GM12801 (cell line): ENCODE results near the gene SPRR2E.

Experiments
- TF ChIP-seq, protein P1 (sequence below): IDR thresholded peaks from one replicate; pipeline ENCODE4 v1.5.1; 2011; ENCODE audit warnings: control low read depth; ENCODE audit not compliant: insufficient read length; ENCODE audit errors: extremely low read depth

SPRR2E gene

DNA sequence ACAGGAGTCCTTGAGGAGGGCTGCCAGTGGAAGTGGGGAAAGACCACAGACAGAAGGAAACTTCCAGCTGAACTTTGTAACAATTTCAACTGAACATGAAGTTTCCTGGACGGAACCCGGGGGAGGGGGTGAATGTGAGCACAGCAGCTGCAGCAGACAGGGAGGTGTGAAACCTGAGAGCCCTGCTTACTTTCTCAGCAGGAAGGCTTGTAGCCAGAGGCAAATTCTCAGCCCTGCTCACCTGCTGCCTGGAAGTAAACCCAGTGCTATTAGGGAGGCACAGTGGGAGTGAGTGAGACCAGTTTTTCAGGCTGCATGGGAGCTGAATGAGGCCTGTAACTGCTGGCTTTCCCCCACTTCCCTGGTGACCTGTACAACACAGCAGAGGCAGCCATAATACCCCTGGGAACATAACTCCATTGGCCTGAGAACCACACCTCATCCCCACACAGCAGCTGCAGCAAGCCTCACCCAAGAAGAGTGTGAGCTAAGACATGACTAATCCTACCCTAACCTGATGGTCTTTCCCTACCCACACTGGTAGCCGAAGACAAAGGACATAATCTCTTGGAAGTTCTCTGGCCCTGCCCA is 28.6 kb upstream of the SPRR2E start:
- TF ChIP-seq, protein P1, sequence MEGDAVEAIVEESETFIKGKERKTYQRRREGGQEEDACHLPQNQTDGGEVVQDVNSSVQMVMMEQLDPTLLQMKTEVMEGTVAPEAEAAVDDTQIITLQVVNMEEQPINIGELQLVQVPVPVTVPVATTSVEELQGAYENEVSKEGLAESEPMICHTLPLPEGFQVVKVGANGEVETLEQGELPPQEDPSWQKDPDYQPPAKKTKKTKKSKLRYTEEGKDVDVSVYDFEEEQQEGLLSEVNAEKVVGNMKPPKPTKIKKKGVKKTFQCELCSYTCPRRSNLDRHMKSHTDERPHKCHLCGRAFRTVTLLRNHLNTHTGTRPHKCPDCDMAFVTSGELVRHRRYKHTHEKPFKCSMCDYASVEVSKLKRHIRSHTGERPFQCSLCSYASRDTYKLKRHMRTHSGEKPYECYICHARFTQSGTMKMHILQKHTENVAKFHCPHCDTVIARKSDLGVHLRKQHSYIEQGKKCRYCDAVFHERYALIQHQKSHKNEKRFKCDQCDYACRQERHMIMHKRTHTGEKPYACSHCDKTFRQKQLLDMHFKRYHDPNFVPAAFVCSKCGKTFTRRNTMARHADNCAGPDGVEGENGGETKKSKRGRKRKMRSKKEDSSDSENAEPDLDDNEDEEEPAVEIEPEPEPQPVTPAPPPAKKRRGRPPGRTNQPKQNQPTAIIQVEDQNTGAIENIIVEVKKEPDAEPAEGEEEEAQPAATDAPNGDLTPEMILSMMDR, result no peak

GRCh38 chr1:153120945-153121344 is 26.6 kb upstream of the SPRR2E start:
- TF ChIP-seq, protein P1, result no peak

GRCh38 chr1:153119491-153119971 is 25.2 kb upstream of the SPRR2E start:
- TF ChIP-seq, protein P1, result no peak

DNA sequence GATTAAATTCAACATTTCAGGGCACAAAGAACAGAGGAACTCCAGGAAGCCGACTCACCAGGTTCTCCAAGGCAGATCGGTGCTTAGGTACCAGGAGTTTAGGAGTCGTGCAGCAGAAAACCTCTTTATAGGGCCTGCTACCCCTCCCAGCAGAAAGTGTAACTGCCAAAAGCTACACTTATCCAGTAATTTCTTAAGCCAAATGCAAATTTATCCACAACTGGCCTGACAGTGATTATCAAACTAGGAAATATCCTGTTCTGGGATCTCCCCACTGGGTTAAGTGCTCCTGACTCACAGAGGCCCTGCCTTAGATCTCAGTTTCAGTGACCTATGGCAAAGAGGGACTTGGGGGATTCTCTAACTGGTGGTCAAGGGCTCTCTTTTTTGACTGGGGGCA is 19.1 kb upstream of the SPRR2E start, which contains the start of gene SPRR2F:
Gene SPRR2F (minus strand): TSS at position 101 of the 400 bp plus-strand sequence. CDS start 783 bp downstream, outside the sequence.
- TF ChIP-seq, protein P1, result no peak

DNA sequence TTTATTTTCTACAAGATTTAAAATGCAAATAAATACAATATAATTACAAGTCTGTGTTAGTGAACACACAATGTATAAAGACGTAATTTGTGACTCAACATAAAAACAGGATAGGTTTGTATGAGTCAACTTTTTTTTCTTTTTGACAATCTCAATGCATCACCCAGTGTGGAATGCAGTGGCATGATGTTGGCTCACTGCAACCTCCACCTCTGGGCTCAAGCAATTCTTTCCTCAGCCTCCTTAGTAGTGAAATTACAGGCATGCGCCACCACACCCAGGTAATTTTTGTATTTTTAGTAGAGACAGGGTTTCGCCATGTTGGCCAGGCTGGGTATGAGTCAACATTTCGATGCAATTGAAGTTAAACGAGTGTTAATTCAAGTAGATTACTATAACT is 5.9 kb upstream of the SPRR2E start:
- TF ChIP-seq, protein P1, result no peak

GRCh38 chr1:153099461-153100045 is 5.2 kb upstream of the SPRR2E start:
- TF ChIP-seq, protein P1, result no peak

DNA sequence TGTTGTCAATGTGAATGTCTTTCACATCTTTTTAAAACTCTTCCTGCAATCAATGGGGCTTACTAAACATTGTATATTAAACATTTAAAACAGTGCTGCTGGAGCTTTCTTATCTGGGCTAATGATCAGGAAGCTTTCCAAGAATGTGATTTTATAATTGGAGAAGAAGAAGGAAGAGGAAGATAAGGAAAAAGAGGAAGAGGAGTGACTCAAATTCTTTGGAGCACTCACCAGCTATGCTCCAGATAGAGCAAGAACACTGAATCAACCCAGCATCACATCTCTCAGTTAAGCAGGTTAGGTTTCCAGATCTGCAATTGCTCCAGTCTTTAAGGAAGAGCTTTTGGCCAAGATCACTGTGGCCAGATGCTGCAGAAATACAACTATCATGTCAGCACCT is 1.4 kb upstream of the SPRR2E start:
- TF ChIP-seq, protein P1, result no peak
